ENCODE measurements around the gene PNMA6E.

PNMA6E gene

DNA sequence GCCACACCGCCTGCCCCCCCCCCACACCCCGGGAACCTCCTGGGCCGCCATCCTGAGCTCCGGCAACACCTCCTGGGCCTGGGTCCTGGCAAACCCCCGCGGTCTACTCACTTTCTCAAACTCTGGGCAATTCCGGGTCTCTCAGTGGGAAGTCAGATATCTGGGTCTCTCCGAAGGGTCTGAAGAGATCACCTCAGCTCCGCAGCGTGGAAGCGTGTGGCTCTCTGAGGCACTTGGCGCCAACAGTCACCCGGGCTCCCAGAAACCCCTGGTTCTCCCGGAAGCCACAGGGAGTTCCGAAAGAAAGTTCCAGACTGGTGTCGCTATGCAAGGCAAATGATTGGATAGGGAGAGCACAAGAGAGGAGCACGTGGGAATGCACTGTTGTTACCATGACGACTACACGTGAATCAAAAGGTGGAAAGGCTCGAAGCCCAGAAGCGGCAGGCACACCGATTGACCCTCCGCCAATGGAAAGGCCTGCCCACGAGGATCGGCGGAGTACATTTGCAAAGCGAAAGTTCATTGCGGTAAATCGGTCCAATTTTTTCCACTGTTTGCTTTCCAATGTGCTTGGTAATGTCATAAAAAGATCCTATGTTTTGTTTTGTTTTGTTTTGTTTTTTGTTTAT is at the start of gene PNMA6E:
Gene PNMA6E, minus strand, starts transcription at position 218 of the 632 bp plus-strand sequence. CDS start 2,501 bp downstream, outside the sequence.
- DNase-seq, result no peak

DNA sequence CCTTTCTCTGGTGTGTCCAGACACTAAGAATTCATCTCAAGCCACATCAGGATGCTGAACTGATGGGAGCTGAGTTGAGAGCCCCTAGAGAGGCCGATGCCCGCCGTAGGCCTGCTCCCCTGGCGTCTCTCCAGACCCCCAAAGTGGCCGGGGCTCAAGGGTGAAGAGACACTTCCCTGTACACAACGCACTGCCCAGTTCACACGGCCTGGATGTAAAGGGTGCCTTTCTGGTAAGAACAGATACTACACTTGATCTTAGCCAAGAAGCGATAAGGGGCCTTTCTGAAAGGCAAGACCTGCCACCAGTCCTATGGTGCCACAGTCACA is 49.8 kb upstream of the PNMA6E start:
- DNase-seq, result no peak

GRCh38 chrX:153450114-153450948 is 49.2 kb upstream of the PNMA6E start:
- no peak for DNase-seq

DNA sequence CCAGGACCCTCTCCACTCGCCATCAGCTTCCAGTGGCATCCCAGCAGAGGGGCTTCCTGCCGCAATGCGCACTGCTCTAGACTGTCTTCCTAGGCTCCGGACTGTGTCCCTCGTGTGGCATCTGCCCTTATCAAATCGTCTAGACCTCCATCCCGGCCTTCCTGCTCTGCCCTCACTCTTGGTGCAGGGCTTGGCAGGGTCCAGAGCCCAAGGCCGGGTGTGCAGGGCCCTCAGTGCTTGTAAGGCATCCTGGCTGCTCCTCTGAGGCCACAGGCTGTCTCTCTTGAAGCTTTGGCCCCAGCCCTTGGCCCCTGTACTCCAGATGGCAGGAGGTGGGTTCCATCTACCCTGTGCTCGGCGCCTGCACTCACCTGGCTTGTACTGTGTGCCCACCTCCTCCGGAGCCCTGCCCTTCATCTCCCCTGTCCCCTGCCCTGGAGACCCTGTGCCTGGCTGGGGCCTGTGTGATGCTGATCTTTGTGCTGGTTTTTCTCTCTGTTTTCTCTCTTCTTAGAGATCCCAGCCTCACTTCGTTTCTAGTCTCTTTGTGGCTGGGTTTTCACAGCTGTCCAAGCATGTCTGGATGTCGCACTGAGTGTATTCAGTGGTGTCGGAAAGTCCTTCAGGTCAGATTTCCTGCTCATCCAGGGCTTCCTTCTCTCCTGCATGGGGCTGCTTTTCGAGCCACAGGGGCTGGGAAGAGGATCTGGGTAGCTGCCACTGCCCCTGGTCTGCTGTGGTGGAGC is 48.4 kb upstream of the PNMA6E start:
- DNase-seq, result no peak

GRCh38 chrX:153448556-153449367 is 47.6 kb upstream of the PNMA6E start:
- no peak for DNase-seq

GRCh38 chrX:153447581-153447960 is 46.4 kb upstream of the PNMA6E start:
- no peak for DNase-seq

GRCh38 chrX:153446950-153447580 is 45.9 kb upstream of the PNMA6E start:
- no peak for DNase-seq

GRCh38 chrX:153446636-153446936 is 45.4 kb upstream of the PNMA6E start:
- no peak for DNase-seq

DNA sequence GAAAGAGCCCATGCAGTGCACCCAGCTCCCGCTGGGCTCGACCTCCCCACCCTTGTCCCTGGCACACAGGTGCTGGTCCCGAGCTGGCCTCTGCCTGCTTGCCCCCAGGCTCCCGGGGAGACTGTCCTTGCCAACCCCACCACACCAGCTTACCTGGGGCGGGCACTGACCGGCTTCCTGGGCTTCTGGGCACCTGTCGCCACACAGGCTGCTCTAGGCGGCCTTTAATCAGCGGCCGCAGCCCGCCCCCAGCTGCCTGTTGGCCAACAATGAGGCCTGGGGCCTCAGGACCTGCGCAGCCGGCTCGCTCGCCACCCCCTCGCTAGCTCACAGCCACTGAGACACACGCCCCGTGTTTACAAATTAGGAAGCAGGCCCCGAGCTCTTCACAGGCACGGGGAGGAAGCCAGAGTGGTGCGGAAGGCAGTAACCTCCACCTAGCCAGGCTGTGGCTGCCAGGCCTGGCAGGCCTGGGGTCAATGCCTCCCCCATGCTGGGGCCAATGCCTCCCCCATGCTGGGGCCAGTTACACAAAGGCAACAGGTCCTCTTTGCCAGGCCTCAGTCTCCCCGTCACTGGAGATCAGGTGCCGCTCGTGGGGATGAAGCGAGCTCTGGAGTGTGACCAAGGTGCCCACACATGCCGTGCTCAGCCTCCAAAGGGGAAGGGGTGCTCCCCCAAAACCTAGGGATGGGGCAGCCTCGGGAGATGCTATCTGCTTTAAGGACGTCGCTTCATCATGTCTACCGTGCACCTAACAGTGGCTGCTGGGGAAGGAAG is 44.9 kb upstream of the PNMA6E start, which contains the start of gene TREX2:
Gene TREX2, minus strand, starts transcription at position 201 of the 780 bp plus-strand sequence. CDS start 626 bp downstream, outside the sequence.
- DNase-seq, result no peak

DNA sequence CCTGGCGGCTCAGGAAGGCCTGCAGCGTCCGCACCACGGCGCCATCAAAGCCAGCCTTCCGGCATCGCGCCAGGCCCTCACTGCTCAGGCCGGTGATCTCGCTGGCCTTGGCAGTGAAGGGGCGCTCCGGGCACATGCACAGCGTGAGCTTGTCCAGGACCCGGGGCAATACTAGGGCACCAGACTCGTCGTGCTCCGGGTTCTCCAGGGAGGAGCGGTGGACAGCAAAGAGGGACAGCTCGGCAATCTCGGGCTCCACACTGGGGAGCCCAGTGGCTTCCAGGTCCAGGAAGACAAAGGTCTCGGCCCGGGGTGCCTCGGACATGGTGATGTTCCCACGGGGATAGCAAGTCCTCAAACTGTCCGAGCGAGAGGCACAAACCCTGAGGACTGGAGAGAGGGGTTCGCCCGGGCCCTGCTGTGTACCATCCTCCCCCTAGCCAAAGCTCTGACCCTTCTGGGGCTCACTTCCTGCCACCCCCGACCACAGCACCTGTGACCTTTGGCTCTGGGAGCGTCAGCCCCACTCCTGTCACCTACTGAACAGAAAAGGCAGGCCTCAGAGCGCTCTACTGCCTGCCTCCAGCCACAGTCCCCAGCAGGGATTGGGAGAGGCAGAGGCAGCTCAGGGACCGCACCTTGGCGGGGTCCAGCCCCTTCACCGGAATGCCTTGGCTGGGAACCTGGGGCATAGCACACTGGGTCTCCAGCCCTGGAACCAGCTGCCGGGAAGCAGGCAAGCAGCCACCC is 44.1 kb upstream of the PNMA6E start:
- DNase-seq, result no peak

- no peak for DNase-seq
Measured at GRCh38 chrX:153444333-153445011, 43.3 kb upstream of the PNMA6E start.

DNA sequence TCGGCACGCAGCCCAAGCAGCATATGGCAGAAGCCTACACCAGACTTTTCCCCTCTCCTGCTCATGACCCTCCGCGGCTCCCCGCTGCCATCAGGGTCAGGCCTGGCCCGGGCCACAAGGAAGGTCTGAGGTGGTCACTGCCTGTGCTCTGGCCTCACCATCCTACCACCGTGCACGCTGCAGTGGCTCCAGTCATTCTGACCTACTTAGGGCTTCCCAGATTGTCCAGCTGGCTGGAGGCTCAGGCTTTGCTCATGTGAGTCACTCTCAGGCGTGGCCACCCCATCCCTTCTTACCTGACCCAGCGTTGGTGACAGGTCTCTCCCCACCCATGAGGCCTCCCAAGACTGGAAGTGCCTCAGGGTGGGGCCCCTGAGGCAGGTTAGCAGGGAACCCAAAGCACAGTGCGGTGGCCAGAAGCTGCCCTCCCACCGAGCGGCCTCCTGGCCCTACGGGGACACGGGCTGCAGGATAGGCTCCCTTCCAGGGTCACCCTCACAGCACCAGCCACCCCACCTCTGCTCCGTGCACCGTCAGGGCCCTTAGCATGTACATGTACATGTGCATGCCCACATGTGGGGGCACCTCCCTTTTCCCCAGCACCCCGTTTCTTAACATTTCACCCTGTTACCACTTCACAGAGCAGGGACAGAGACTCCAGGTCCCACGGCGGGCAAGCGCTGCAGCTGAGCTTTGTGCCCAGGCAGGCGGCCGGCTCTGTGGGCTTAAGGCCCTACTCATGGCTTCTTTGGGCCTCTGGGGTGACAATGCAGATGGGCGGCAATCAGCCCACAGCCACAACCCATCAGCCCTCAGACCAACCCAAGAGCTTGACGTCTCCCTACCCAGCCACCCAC is 42.6 kb upstream of the PNMA6E start:
- no peak for DNase-seq

DNA sequence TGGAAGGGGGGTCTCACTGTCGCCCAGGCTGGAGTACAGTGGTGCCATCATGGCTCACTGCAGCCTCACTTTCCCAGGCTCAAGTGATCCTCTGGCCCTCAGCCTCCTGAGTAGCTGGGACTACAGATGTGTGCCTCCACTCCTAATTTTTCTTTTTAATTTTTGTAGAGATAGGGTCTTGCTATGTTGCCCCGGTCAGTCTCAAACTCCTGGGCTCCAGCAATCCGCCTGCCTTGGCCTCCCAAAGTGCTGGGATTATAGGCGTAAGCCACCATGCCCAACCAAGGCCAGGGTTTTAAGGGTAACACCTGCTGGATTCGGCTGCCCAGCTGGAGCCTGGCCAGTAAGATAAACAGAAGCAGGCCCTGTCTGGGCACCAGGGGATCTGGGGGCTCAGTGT is 41.3 kb upstream of the PNMA6E start:
- DNase-seq, result no peak

GRCh38 chrX:153441981-153442380 is 40.8 kb upstream of the PNMA6E start:
- no peak for DNase-seq

GRCh38 chrX:153441296-153441695 is 40.1 kb upstream of the PNMA6E start:
- DNase-seq, result no peak

DNA sequence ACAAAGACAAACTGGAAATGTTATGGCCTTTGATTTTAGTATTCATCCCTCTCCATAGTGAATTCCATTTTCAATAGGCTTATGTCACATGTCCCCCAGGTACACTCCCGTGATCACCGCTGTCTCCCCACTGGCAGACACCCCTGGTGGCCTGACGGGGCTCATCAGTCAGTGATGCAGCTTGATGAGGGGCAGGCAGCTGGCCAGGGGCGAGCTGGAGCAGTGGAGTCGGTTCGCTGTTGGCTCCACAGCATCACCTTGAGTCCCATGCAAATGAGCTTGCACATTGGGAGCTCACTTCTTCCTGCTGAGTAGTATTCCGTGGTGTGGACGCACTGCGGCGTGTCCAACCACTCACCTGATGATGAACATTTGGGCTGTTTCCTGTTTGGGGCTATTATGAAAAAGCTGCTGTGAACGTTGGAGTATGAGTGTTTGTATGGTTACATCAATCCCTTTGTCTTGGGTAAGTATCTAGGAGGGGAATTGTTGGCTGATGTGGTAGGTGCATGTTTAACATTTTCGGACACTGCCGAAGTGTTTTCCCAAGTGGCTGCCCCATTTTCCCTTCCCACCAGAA is 39.5 kb upstream of the PNMA6E start:
- DNase-seq, result no peak

- DNase-seq, result no peak
Measured at GRCh38 chrX:153439977-153440376, 38.8 kb upstream of the PNMA6E start.

GRCh38 chrX:153438532-153438931 is 37.4 kb upstream of the PNMA6E start:
- DNase-seq, result no peak

GRCh38 chrX:153435845-153436244 is 34.7 kb upstream of the PNMA6E start:
- no peak for DNase-seq

All from CD4-positive, alpha-beta T cell treated with Interleukin-15 for 1 hour (primary cell).